Stimulated activated CD4-positive, alpha-beta T cell treated with anti-CD3 and anti-CD28 coated beads, Interleukin-1b, Interleukin-23, amount 100 ng/mL, for 24 hours (primary cell): ENCODE measurements around the gene TBX1.
"Not testable (repeated sequence)": the region's sequence is repeated elsewhere in the genome, so short reads cannot be mapped to it uniquely, and the experiment has no call there.

ENCODE experiments used
- DNase-seq, 4 experiments: peaks; one replicate each; pipeline ENCODE4 v3.0.0-alpha.2; 2020; ENCODE audit warnings: low read depth in 4 of 4, low spot score in 1 of 4

The TBX1 gene

GRCh38 chr22:19779685-19780268, 19.2 kb downstream of the TBX1 start:
- no peak for DNase-seq

GRCh38 chr22:19782533-19782932, 22.0 kb downstream of the TBX1 start:
- DNase-seq, result no peak

- DNase-seq, result no peak
These were observed 23.2 kb downstream of the TBX1 start for GRCh38 chr22:19783586-19784383.

GRCh38 chr22:19784384-19785175, 24.0 kb downstream of the TBX1 start:
- no peak for DNase-seq

GRCh38 chr22:19785461-19786263, 25.1 kb downstream of the TBX1 start:
- no peak for DNase-seq

GRCh38 chr22:19786264-19786585, 25.6 kb downstream of the TBX1 start:
- no peak for DNase-seq

GRCh38 chr22:19786959-19787848, 26.6 kb downstream of the TBX1 start:
- no peak for DNase-seq

- DNase-seq, result no peak
These were observed 27.2 kb downstream of the TBX1 start for GRCh38 chr22:19787849-19788141.

GRCh38 chr22:19788661-19789225, 28.2 kb downstream of the TBX1 start:
- DNase-seq, result no peak

GRCh38 chr22:19789406-19789805, 28.8 kb downstream of the TBX1 start:
- DNase-seq, result no peak

- no peak for DNase-seq
These were observed 29.2 kb downstream of the TBX1 start for GRCh38 chr22:19789828-19790227.

- no peak for DNase-seq
These were observed 30.7 kb downstream of the TBX1 start for GRCh38 chr22:19791243-19791642.

- no peak for DNase-seq
These were observed 31.3 kb downstream of the TBX1 start for GRCh38 chr22:19791894-19792293.

GRCh38 chr22:19792383-19792896, 31.9 kb downstream of the TBX1 start:
- not testable (repeated sequence) for DNase-seq

- no peak for DNase-seq
These were observed 32.6 kb downstream of the TBX1 start for GRCh38 chr22:19793161-19793560.

GRCh38 chr22:19793661-19794310, 33.2 kb downstream of the TBX1 start:
- DNase-seq, result no peak

GRCh38 chr22:19795617-19796008, 35.0 kb downstream of the TBX1 start:
- no peak for DNase-seq

GRCh38 chr22:19796160-19796559, 35.6 kb downstream of the TBX1 start:
- DNase-seq, result no peak
